ENCODE results near the gene FAM13A. TPM values are rescaled to one million over a fixed set of nuclear protein-coding genes. Genes with fewer than 3 reads are reported as not detected.
A peak's percentile ranks its signal among the peaks of the same experiment; 100 is the strongest.

Gene FAM13A
- total and polyA plus RNA-seq, 9 of the 15 experiments (the other 6 are each of a cell fraction or from before 2014, with no cell fraction given) = 11.3 to 23.3 (median 14.7) TPM

GRCh38 chr4:89000844-89001360 is 56.1 kb downstream of the FAM13A start (continued):
- TF ChIP-seq ETS1 (conservative IDR thresholded peaks at IDR 0.05; ENCODE audit: control insufficient read depth, low read depth, low read length) (no peak), MECOM (CRISPR knock-in tag; IDR thresholded peaks at IDR 0.05) (no peak), ZNF274 (IDR thresholded peaks at IDR 0.05; ENCODE audit: borderline replicate concordance, low read depth, low read length) (no peak), NFYB (IDR thresholded peaks at IDR 0.05; ENCODE audit: extremely low read depth, insufficient read length) (no peak), BRCA1 (IDR thresholded peaks at IDR 0.05) (no peak), BRCA1 (CRISPR knock-in tag; IDR thresholded peaks at IDR 0.05) (no peak), HDAC1 (IDR thresholded peaks at IDR 0.05) (no peak), CC2D1A (IDR thresholded peaks at IDR 0.05) (no peak), KAT7 (CRISPR knock-in tag; IDR thresholded peaks at IDR 0.05; ENCODE audit: borderline replicate concordance) (no peak), SMARCA5 (IDR thresholded peaks at IDR 0.05) (no peak), ZNF175 (CRISPR knock-in tag; IDR thresholded peaks at IDR 0.05; ENCODE audit: low read depth) (peak; percentile 89), ZNF324 (CRISPR knock-in tag; IDR thresholded peaks at IDR 0.05) (no peak), FOSL1 (tag; conservative IDR thresholded peaks at IDR 0.05) (peak; percentile 52), SOX6 (IDR thresholded peaks at IDR 0.05) (no peak), BCOR (IDR thresholded peaks at IDR 0.05) (no peak)
- TF ChIP-seq, protein P1, sequence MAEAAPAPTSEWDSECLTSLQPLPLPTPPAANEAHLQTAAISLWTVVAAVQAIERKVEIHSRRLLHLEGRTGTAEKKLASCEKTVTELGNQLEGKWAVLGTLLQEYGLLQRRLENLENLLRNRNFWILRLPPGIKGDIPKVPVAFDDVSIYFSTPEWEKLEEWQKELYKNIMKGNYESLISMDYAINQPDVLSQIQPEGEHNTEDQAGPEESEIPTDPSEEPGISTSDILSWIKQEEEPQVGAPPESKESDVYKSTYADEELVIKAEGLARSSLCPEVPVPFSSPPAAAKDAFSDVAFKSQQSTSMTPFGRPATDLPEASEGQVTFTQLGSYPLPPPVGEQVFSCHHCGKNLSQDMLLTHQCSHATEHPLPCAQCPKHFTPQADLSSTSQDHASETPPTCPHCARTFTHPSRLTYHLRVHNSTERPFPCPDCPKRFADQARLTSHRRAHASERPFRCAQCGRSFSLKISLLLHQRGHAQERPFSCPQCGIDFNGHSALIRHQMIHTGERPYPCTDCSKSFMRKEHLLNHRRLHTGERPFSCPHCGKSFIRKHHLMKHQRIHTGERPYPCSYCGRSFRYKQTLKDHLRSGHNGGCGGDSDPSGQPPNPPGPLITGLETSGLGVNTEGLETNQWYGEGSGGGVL (CRISPR knock-in tag; IDR thresholded peaks at IDR 0.05) = no peak
- TF ChIP-seq, protein P2, sequence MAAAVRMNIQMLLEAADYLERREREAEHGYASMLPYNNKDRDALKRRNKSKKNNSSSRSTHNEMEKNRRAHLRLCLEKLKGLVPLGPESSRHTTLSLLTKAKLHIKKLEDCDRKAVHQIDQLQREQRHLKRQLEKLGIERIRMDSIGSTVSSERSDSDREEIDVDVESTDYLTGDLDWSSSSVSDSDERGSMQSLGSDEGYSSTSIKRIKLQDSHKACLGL (CRISPR knock-in tag; IDR thresholded peaks at IDR 0.05; ENCODE audit: borderline replicate concordance, poor library complexity, severe bottlenecking) = no peak
- TF ChIP-seq, protein P3, sequence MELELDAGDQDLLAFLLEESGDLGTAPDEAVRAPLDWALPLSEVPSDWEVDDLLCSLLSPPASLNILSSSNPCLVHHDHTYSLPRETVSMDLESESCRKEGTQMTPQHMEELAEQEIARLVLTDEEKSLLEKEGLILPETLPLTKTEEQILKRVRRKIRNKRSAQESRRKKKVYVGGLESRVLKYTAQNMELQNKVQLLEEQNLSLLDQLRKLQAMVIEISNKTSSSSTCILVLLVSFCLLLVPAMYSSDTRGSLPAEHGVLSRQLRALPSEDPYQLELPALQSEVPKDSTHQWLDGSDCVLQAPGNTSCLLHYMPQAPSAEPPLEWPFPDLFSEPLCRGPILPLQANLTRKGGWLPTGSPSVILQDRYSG (tag; conservative IDR thresholded peaks at IDR 0.05; ENCODE audit: low read depth) = 0 out of 2 replicates have a peak, but pooled peaks have one; percentile 34
- TF ChIP-seq, protein P4, sequence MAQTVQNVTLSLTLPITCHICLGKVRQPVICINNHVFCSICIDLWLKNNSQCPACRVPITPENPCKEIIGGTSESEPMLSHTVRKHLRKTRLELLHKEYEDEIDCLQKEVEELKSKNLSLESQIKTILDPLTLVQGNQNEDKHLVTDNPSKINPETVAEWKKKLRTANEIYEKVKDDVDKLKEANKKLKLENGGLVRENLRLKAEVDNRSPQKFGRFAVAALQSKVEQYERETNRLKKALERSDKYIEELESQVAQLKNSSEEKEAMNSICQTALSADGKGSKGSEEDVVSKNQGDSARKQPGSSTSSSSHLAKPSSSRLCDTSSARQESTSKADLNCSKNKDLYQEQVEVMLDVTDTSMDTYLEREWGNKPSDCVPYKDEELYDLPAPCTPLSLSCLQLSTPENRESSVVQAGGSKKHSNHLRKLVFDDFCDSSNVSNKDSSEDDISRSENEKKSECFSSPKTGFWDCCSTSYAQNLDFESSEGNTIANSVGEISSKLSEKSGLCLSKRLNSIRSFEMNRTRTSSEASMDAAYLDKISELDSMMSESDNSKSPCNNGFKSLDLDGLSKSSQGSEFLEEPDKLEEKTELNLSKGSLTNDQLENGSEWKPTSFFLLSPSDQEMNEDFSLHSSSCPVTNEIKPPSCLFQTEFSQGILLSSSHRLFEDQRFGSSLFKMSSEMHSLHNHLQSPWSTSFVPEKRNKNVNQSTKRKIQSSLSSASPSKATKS (CRISPR knock-in tag; IDR thresholded peaks at IDR 0.05) = no peak
- TF ChIP-seq, protein P5, sequence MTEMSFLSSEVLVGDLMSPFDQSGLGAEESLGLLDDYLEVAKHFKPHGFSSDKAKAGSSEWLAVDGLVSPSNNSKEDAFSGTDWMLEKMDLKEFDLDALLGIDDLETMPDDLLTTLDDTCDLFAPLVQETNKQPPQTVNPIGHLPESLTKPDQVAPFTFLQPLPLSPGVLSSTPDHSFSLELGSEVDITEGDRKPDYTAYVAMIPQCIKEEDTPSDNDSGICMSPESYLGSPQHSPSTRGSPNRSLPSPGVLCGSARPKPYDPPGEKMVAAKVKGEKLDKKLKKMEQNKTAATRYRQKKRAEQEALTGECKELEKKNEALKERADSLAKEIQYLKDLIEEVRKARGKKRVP (CRISPR knock-in tag; IDR thresholded peaks at IDR 0.05) = no peak

Data from K562 (cell line).